Jurkat, Clone E6-1 (cell line): Measurements from ENCODE around the gene RTL10.
"Not testable (repeated sequence)": the region's sequence is repeated elsewhere in the genome, so short reads cannot be mapped to it uniquely, and the experiment has no call there.

Experiments used
- DNase-seq: peaks from one replicate; pipeline ENCODE4 v3.0.0-alpha.2; 2011; ENCODE audit warnings: low read depth, low spot score
- H3K4me3 ChIP-seq: 2 replicates; pipeline ENCODE4 v1.5.1; 2011; ENCODE audit warnings: mild to moderate bottlenecking, low read length, control low read depth, moderate library complexity

Gene RTL10

GRCh38 chr22:19849835-19850762 is 4.6 kb downstream of the RTL10 start:
- DNase-seq: no peak
- no peak overlapping the region for H3K4me3 ChIP-seq

GRCh38 chr22:19848298-19849224 is 6.1 kb downstream of the RTL10 start:
- H3K4me3 ChIP-seq: no peak overlapping the region
- DNase-seq: no peak

GRCh38 chr22:19847345-19847632 is 7.4 kb downstream of the RTL10 start:
- H3K4me3 ChIP-seq: no peak overlapping the region
- DNase-seq: no peak

GRCh38 chr22:19846620-19847344 is 7.9 kb downstream of the RTL10 start:
- DNase-seq: no peak
- no peak overlapping the region for H3K4me3 ChIP-seq

- no peak for DNase-seq
- H3K4me3 ChIP-seq: no peak overlapping the region
Measured at GRCh38 chr22:19845054-19845722, 9.5 kb downstream of the RTL10 start.

GRCh38 chr22:19844377-19845053 is 10.2 kb downstream of the RTL10 start:
- DNase-seq: no peak
- no peak overlapping the region for H3K4me3 ChIP-seq

- no peak for DNase-seq
- H3K4me3 ChIP-seq: no peak overlapping the region
Measured at GRCh38 chr22:19843857-19844376, 10.8 kb downstream of the RTL10 start.

GRCh38 chr22:19843107-19843856 is 11.4 kb downstream of the RTL10 start:
- DNase-seq: no peak
- no peak overlapping the region for H3K4me3 ChIP-seq

GRCh38 chr22:19842393-19843106 is 12.1 kb downstream of the RTL10 start:
- no peak for DNase-seq
- H3K4me3 ChIP-seq: no peak overlapping the region

GRCh38 chr22:19841641-19842392 is 12.9 kb downstream of the RTL10 start:
- H3K4me3 ChIP-seq: no peak overlapping the region

GRCh38 chr22:19840955-19841640 is 13.6 kb downstream of the RTL10 start:
- no peak for DNase-seq
- no peak overlapping the region for H3K4me3 ChIP-seq

More at GRCh38 chr22:19841641-19842392, 12.9 kb downstream of the RTL10 start:
- no peak for DNase-seq

GRCh38 chr22:19840059-19840458 is 14.6 kb downstream of the RTL10 start:
- no peak overlapping the region for H3K4me3 ChIP-seq
- no peak for DNase-seq

GRCh38 chr22:19837915-19838314 is 16.8 kb downstream of the RTL10 start:
- no peak for DNase-seq
- H3K4me3 ChIP-seq: no peak overlapping the region

GRCh38 chr22:19836512-19836911 is 18.2 kb downstream of the RTL10 start:
- no peak overlapping the region for H3K4me3 ChIP-seq
- no peak for DNase-seq

GRCh38 chr22:19834599-19834998 is 20.1 kb downstream of the RTL10 start:
- no peak overlapping the region for H3K4me3 ChIP-seq
- no peak for DNase-seq

GRCh38 chr22:19833327-19833726 is 21.3 kb downstream of the RTL10 start:
- not testable (repeated sequence) for DNase-seq, H3K4me3 ChIP-seq
